ENCODE results near the gene SEC61B. TPM values are rescaled to one million over a fixed set of nuclear protein-coding genes. Genes with fewer than 3 reads are reported as not detected.

SEC61B gene
- total and polyA plus RNA-seq, 10 of the 15 experiments (the other 5 are each of a cell fraction or from before 2014, with no cell fraction given), result 108 to 747 (median 301) TPM

- TF ChIP-seq RB1 (IDR thresholded peaks at IDR 0.05; ENCODE audit: borderline replicate concordance), result no peak
- TF ChIP-seq KAT2A (conservative IDR thresholded peaks at IDR 0.05; ENCODE audit: control insufficient read depth, low read depth, low read length), result no peak
- no peak for TF ChIP-seq RELB (IDR thresholded peaks at IDR 0.05; ENCODE audit: low read depth)
These were observed 20.5 kb upstream of the SEC61B start (continued) for GRCh38 chr9:99201603-99202002.

DNA sequence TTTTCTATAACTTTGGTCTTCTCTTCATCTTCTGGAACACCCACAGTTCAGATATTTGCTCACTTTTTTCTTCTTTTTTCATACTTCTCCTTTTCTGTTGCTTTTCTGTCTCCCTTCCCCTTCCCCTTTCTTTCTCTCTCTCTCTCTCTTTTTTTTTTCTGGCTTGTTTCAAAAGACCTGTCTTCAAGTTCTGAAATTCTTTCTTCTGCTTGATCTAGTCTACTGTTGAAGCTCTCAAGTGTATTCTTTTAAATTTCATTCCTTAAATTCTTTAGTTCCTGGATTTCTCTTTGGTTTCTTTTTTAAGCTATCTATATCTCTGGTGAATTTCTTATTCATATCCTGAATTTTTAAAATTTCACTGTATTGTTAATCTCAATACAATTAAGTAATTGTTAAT lies 11.5 kb upstream of the SEC61B start:
- H3K9ac ChIP-seq (ENCODE audit: control insufficient read depth, insufficient read depth, low read length), result no peak overlapping the region
- POLR2A ChIA-PET, result interaction anchor here (0.7 to 1.1 kb wide), 2 partner anchors 13 to 398 kb away, joined by 7 to 8 read pairs; no protein-coding TSS in a partner anchor
- no peak for TF ChIP-seq ZNF384 (IDR thresholded peaks at IDR 0.05; ENCODE audit: borderline replicate concordance, low read depth, low read length)
- no peak for TF ChIP-seq YY1 (IDR thresholded peaks at IDR 0.05; ENCODE audit: low read depth, low read length)
- no peak for TF ChIP-seq NFYA (IDR thresholded peaks at IDR 0.05; ENCODE audit: borderline replicate concordance, low read depth, low read length)
- TF ChIP-seq IRF3 (IDR thresholded peaks at IDR 0.05), result no peak
- TF ChIP-seq NFXL1 (IDR thresholded peaks at IDR 0.05; ENCODE audit: borderline replicate concordance), result no peak
- TF ChIP-seq ZSCAN29 (IDR thresholded peaks at IDR 0.05), result no peak
- no peak for TF ChIP-seq SMARCA5 (IDR thresholded peaks at IDR 0.05)
- no peak for TF ChIP-seq SMAD1 (IDR thresholded peaks at IDR 0.05; ENCODE audit: low read depth, partially characterized antibody)
- no peak for TF ChIP-seq EED (IDR thresholded peaks at IDR 0.05; ENCODE audit: low read depth)
- no peak for TF ChIP-seq RB1 (IDR thresholded peaks at IDR 0.05; ENCODE audit: borderline replicate concordance)
- TF ChIP-seq SMC3 (IDR thresholded peaks at IDR 0.05; ENCODE audit: borderline replicate concordance, low read length), result no peak
- TF ChIP-seq CHD2 (IDR thresholded peaks at IDR 0.05; ENCODE audit: borderline replicate concordance, low read depth, low read length), result no peak
- TF ChIP-seq BCL11A (IDR thresholded peaks at IDR 0.05; ENCODE audit: low read depth, low read length), result no peak
- TF ChIP-seq ZNF687 (IDR thresholded peaks at IDR 0.05), result no peak

More for the DNA sequence above, 11.5 kb upstream of the SEC61B start:
- no peak for FAIRE-seq
- SMC1A ChIA-PET (ENCODE audit: uncharacterized antibody, unreplicated experiment), result interaction anchor here (0.6 to 1.2 kb wide), 5 partner anchors 11 to 563 kb away, joined by 3 to 5 read pairs (median 5); no protein-coding TSS in a partner anchor
- in situ Hi-C loops (cut with MboI), result no loop called here
- DNase-seq (ENCODE audit: low read depth, low spot score), result no peak
- no TSS peak for BruUV-seq (replicated peaks)
- H3K4me2 ChIP-seq (ENCODE audit: control insufficient read depth, insufficient read depth), result no peak overlapping the region
- no peaks in the 10 kb centered on the region; the same call in 2 of the 3 replicates for H3K9me3 ChIP-seq (replicated peaks; ENCODE audit: control insufficient read depth, insufficient read depth, low read length)
- no peak overlapping the region for H2AFZ ChIP-seq (ENCODE audit: control insufficient read depth, low read depth, low read length)
- H4K20me1 ChIP-seq (ENCODE audit: control insufficient read depth, insufficient read depth), result no peaks in the 10 kb centered on the region
- no peak overlapping the region for H3K27ac ChIP-seq (ENCODE audit: control insufficient read depth, insufficient read depth)
- no peaks in the 10 kb centered on the region; the same call in 1 of the 2 replicates for H3K79me2 ChIP-seq (ENCODE audit: control insufficient read depth, insufficient read depth, low read length)
- no peaks in the 10 kb centered on the region for H3K27me3 ChIP-seq (replicated peaks in 1 of 2; ENCODE audit: control insufficient read depth in 2 of 2, insufficient read depth in 2 of 2, low read length in 1 of 2)
- RAD21 ChIA-PET (ENCODE audit: unreplicated experiment), result interaction anchor here (1.0 to 1.9 kb wide), 2 partner anchors 8 to 14 kb away, joined by 3 to 4 read pairs; no protein-coding TSS in a partner anchor
- 0 out of 4 replicates have a peak, but pooled peaks cover 0 to 2% of the 10 kb centered on the region in 2 experiments for H3K36me3 ChIP-seq (ENCODE audit: control insufficient read depth in 2 of 2, insufficient read depth in 2 of 2, low read length in 1 of 2)
- CTCF ChIA-PET, result interaction anchor here (0.8 kb wide), 1 partner anchor 12 kb away, joined by 6 read pairs; no protein-coding TSS in a partner anchor
- intact Hi-C loops (cut with micrococcal nuclease; ENCODE audit: unreplicated experiment), result no loop called here
- H3K4me3 ChIP-seq, result no peak overlapping the region
- H3K4me1 ChIP-seq (ENCODE audit: control insufficient read depth, insufficient read depth, low read length), result no peaks in the 10 kb centered on the region
- no peak for ATAC-seq

Data from GM12878 (cell line).